Fibroblast of skin of right quadriceps (primary cell): ENCODE data around the gene SLC9A5.

Source experiments
- DNase-seq: peaks from one replicate; pipeline ENCODE4 v3.0.0-alpha.2; 2013

The SLC9A5 gene

DNA sequence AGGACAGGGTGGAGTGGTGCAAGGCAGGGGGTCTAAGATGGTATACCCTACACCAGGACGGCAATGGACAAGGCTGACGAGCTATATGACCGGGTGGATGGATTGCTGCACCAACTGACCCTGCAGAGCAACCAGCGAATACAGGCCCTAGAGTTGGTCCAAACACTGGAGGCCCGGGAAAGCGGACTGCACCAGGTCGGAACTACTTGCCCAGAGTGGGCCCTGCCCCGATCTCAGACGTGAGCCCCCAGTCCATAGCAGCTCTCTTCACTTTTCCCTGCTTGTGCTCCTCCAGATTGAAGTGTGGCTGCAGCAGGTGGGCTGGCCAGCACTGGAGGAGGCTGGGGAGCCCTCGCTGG is 33.6 kb downstream of the SLC9A5 start:
- DNase-seq, result no peak

DNA sequence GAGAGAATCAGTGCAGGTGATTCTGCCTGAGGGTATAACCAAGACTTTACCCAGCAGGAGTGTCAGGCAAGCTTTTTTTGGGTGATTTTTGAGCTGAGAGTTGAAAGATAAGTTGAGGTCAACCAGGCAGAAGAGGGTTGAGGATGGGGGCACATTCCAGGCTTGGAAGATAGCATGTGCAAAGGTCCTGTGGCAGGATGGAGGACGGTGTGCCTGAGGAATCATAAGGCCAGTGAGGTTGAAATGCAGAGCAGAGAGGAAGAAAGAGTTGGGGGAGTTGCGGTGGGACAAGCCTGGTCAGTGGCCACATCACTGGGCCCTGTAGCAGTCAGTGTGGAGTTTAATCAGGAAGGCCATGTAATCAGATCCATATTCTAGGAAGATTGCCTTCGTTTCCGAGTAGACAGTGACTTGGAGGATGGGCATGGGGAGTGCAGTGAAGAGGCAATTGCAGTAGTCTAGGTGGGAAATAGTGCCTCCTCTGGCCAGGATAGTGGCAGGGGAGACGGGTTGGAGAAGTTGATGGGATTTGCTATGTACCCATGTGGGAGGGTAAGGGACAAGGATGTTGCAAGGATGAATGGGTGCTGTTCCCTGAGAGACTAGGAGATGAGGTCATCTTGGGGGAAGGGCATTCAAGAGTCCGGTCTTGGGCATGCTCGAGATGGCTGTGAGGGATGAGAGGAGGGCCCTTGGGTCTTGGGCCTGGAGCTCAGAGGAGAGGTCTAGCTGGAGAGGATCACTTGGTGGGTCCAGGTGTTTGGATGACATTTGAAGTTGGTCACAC is 34.5 kb downstream of the SLC9A5 start:
- no peak for DNase-seq

DNA sequence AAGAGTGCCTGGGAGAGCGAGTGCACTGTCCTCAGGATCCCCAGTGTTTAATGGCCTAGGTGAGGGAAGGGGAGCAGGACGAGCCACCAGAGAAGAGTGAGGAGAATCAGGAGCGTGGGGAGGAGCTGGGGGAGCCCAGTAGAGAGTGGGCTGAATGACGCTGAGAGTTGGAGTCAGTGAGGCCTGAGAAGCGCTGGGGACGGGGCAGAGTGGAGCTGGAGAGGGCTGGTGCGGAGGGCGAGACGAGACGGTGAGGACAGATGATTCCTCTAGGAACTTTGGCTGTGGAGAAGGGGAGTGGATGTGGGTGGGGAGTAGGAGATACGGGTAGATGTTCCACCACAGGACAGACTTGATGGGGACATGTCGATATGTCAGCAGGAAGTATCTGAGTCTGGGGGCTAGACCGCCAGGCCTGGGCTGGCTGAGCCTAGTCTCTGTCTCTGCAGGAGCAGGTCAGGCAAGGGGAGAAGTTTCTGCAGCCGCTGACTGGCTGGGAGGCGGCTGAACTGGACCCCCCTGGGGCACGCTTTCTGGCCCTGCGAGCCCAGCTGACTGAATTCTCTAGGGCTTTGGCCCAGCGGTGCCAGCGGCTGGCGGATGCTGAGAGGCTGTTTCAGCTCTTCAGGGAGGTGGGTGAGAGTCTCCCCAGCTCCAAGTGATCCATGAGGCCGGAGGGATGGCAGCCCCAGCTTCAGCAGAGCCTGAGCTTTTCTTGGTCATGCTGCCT is 35.2 kb downstream of the SLC9A5 start:
- no peak for DNase-seq

DNA sequence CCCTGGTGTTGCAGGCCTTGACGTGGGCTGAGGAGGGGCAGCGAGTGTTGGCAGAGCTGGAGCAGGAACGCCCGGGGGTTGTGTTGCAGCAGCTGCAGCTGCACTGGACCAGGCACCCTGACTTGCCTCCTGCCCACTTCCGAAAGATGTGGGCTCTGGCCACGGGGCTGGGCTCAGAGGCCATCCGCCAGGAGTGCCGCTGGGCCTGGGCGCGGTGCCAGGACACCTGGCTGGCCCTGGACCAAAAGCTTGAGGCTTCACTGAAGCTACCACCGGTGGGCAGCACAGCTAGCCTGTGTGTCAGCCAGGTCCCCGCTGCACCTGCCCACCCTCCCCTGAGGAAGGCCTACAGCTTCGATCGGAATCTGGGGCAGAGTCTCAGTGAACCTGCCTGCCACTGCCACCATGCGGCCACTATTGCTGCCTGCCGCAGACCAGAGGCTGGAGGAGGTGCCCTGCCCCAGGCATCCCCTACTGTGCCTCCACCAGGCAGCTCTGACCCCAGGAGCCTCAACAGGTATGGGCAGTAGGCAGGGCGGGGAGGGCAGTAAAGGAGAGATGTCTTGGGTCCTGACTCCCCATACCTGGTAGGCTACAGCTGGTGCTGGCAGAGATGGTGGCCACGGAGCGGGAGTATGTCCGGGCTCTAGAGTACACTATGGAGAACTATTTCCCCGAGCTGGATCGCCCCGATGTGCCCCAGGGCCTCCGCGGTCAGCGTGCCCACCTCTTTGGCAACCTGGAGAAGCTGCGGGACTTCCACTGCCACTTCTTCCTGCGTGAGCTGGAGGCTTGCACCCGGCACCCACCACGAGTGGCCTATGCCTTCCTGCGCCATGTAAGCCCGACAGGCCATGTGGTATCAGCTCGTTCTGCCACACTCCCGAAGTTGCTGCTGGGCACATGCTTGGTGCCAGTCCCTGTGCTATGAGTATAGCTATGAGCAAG is 36.2 kb downstream of the SLC9A5 start:
- DNase-seq, result no peak

- no peak for DNase-seq
Observed at GRCh38 chr16:67286441-67287235, 37.9 kb downstream of the SLC9A5 start.

DNA sequence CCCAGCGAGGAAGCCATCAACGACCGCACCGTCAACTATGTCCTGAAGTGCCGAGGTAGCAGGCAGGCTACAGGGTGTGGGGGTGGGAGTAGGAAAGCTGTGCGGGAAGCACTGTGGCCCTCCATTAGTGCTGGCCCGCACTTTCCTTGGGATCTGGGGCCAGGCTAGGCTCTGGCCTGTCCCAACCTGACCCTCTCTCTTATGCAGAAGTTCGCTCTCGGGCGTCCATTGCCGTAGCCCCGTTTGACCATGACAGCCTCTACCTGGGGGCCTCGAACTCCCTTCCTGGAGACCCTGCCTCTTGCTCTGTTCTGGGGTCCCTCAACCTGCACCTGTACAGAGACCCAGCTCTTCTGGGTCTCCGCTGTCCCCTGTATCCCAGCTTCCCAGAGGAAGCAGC is 39.2 kb downstream of the SLC9A5 start:
- no peak for DNase-seq

GRCh38 chr16:67291461-67291860 is 42.7 kb downstream of the SLC9A5 start:
- DNase-seq, result no peak

DNA sequence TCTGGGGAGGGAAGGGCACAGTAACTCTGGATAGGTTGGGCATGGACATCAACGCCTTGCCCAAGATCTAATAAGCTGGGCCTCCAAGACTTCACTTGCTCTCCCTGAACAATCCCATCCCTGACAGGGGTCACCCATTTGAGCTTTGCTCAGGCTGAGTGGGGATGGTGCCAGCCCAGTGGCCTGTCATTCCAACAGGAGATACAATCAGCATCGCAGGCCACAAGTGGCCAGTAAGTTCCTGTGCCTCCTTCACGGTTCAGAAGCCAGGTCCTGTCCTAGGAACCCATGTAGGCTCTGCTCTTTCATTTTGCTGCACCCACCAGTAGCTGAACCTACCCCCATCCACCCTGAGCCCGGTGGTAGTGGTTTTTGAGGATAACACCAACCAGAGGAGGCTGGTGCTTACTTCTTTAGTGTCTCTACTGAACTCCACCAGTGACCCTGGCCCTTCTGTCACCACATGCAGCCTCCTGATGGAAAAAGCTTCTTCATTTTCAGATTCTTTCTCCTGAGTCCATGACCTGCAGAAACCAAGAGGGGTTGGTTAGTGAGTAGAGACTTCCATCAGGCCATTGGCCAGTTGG is 45.5 kb downstream of the SLC9A5 start:
- no peak for DNase-seq

DNA sequence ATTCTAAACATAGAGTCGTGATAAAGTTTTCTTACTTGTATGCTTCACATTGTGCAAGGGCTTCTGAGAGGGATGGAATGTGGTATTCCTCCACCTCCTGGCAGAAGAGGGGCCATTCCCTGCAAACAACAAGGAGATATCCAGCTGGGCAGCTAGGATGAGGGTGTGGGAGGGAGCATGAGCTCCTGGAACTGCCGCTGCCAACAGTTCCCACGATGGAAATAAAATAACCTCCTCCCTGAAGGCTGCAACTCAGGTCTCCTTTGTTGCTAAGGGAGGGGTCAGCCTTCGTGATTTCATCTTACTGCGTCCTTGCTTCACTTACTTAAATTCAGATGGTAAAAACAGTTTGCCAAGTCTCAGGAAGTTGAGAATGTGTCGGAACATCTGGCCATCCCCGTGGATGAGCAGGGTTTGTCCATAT is 46.2 kb downstream of the SLC9A5 start:
- peak; percentile 49 for DNase-seq

- DNase-seq, result peak; percentile 75
Observed at GRCh38 chr16:67296420-67296819, 47.6 kb downstream of the SLC9A5 start.

DNA sequence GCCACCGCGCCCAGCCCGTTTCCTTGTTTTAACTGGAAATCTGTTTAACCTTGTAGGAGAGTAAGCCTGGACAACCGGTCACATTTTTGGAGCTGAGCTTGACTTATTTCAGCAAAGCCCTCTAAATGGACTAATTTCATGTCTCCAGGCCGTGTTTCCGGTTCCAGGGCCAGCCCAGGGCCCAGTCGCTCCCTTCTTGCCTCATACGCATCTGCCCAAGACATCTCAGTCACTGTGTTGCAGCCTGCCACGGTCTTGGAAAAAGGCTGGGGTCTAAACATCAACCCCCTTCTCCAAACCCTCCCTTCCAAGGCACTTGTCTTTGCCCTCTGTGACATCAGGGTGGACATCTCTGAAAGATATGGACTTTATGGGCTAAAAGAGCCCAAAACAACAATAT is 49.5 kb downstream of the SLC9A5 start:
- no peak for DNase-seq

GRCh38 chr16:67299269-67299668 is 50.5 kb downstream of the SLC9A5 start:
- DNase-seq, result no peak

- DNase-seq, result no peak
Observed at GRCh38 chr16:67301080-67301782, 52.5 kb downstream of the SLC9A5 start.

- no peak for DNase-seq
Observed at GRCh38 chr16:67302076-67302475, 53.3 kb downstream of the SLC9A5 start.

- DNase-seq, result no peak
Observed at GRCh38 chr16:67302970-67303369, 54.2 kb downstream of the SLC9A5 start.

- DNase-seq, result no peak
Observed at GRCh38 chr16:67304020-67304419, 55.2 kb downstream of the SLC9A5 start.

GRCh38 chr16:67305216-67306071 is 56.7 kb downstream of the SLC9A5 start:
- DNase-seq, result no peak

- DNase-seq, result no peak
Observed at GRCh38 chr16:67310561-67310960, 61.8 kb downstream of the SLC9A5 start.

DNA sequence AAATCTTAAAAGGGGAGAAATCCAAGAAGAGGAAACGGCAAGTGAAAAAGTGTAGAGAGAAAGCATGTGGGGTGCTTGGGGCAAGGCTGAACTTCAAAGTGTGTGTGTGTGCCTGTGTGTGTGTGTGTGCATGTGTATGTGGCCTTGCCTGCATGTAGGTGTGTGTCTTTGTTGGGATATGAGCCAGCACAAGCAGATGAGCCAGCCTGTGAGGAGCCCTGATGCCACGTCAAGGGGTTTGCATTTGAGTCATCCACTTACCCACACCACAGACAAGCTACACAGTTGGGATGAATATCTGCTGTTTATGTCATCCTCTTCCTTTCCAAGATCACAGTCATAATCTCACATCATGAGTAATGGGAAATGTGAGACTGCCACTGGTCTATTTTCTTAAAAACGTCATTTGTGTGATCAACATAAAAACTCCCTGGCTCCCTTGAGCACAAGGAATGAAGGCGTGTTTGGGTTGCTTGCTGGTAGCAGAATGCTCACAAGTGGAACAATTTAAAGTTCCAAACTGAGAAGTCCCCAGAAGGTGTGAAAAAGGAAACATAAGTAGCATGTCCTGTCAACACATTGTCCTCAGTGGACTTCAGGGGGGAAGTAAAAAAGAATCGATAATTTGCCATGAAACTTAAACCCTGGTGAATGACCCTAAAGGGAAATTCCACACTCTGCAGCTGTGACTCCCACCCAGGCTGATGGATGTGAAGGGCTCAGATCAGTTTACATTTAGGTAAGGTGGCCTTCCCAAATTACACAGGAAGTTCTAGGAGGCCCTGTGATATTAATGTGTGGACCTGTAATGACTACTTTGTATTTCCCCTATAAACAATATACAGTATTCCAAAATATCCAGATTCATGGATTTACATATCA is 63.1 kb downstream of the SLC9A5 start:
- peak; percentile 99 for DNase-seq
